GM19372 (cell line): ENCODE data around the gene NFIA.

ENCODE experiments used
- ATAC-seq: cut with Tn5 transposase; IDR thresholded peaks from one replicate; pipeline ENCODE4 v1.9.1; 2021; ENCODE audit warnings: mild to moderate bottlenecking, low read depth, moderate library complexity; ENCODE audit not compliant: unreplicated experiment

The NFIA gene

GRCh38 chr1:61098906-61099437 is 16.6 kb downstream of the NFIA start:
- ATAC-seq: no peak

GRCh38 chr1:61100578-61100977 is 18.2 kb downstream of the NFIA start:
- ATAC-seq: no peak

GRCh38 chr1:61101536-61101935 is 19.2 kb downstream of the NFIA start:
- no peak for ATAC-seq

GRCh38 chr1:61102041-61102440 is 19.7 kb downstream of the NFIA start:
- no peak for ATAC-seq

GRCh38 chr1:61102621-61103020 is 20.3 kb downstream of the NFIA start:
- ATAC-seq: no peak

GRCh38 chr1:61104220-61104671 is 21.9 kb downstream of the NFIA start:
- ATAC-seq: no peak

GRCh38 chr1:61107638-61108037 is 25.3 kb downstream of the NFIA start:
- no peak for ATAC-seq

GRCh38 chr1:61109158-61109557 is 26.8 kb downstream of the NFIA start:
- no peak for ATAC-seq

- no peak for ATAC-seq
Measured at GRCh38 chr1:61109910-61110309, 27.5 kb downstream of the NFIA start.

GRCh38 chr1:61110554-61110953 is 28.2 kb downstream of the NFIA start:
- no peak for ATAC-seq

GRCh38 chr1:61111084-61112004 is 29.0 kb downstream of the NFIA start:
- no peak for ATAC-seq

GRCh38 chr1:61114178-61114870 is 32.0 kb downstream of the NFIA start:
- ATAC-seq: no peak

GRCh38 chr1:61115436-61115835 is 33.1 kb downstream of the NFIA start:
- no peak for ATAC-seq

GRCh38 chr1:61116421-61116820 is 34.1 kb downstream of the NFIA start:
- ATAC-seq: no peak

- ATAC-seq: no peak
Measured at GRCh38 chr1:61117283-61117682, 34.9 kb downstream of the NFIA start.

GRCh38 chr1:61119085-61119484 is 36.7 kb downstream of the NFIA start:
- no peak for ATAC-seq

GRCh38 chr1:61120246-61120840 is 38.0 kb downstream of the NFIA start:
- no peak for ATAC-seq

- no peak for ATAC-seq
Measured at GRCh38 chr1:61120998-61121397, 38.6 kb downstream of the NFIA start.

- ATAC-seq: no peak
Measured at GRCh38 chr1:61121631-61122030, 39.3 kb downstream of the NFIA start.

GRCh38 chr1:61122389-61122788 is 40.0 kb downstream of the NFIA start:
- ATAC-seq: no peak

- ATAC-seq: no peak
Measured at GRCh38 chr1:61123326-61123725, 41.0 kb downstream of the NFIA start.
